HUES48 (cell line): ENCODE measurements around the gene CRAT.
A peak's percentile ranks its signal among the peaks of the same experiment; 100 is the strongest.

Experiments used
- H3K27ac ChIP-seq: one replicate; pipeline ENCODE4 v1.7.0; 2013; ENCODE audit warnings: low read depth, low read length, inconsistent platforms
- H3K27me3 ChIP-seq: 2 replicates; pipeline ENCODE4 v1.6.1; 2013; ENCODE audit warnings: mild to moderate bottlenecking, low read length; ENCODE audit not compliant: control insufficient read depth, insufficient read depth
- H3K36me3 ChIP-seq: 2 replicates; pipeline ENCODE4 v1.6.1; 2013; ENCODE audit warnings: low read length; ENCODE audit not compliant: control insufficient read depth, insufficient read depth
- H3K4me1 ChIP-seq: 2 replicates; pipeline ENCODE4 v1.6.1; 2013; ENCODE audit warnings: mild to moderate bottlenecking, low read length; ENCODE audit not compliant: control insufficient read depth, insufficient read depth
- H3K4me3 ChIP-seq: 2 replicates; pipeline ENCODE4 v1.5.1; 2013; ENCODE audit warnings: mild to moderate bottlenecking, low read depth, low read length
- H3K9ac ChIP-seq: 2 replicates; pipeline ENCODE4 v1.6.1; 2013; ENCODE audit warnings: mild to moderate bottlenecking, low read depth, low read length, moderate library complexity
- H3K9me3 ChIP-seq: 2 replicates; pipeline ENCODE4 v1.6.1; 2013; ENCODE audit warnings: low read length; ENCODE audit not compliant: control insufficient read depth, insufficient read depth

The CRAT gene

DNA sequence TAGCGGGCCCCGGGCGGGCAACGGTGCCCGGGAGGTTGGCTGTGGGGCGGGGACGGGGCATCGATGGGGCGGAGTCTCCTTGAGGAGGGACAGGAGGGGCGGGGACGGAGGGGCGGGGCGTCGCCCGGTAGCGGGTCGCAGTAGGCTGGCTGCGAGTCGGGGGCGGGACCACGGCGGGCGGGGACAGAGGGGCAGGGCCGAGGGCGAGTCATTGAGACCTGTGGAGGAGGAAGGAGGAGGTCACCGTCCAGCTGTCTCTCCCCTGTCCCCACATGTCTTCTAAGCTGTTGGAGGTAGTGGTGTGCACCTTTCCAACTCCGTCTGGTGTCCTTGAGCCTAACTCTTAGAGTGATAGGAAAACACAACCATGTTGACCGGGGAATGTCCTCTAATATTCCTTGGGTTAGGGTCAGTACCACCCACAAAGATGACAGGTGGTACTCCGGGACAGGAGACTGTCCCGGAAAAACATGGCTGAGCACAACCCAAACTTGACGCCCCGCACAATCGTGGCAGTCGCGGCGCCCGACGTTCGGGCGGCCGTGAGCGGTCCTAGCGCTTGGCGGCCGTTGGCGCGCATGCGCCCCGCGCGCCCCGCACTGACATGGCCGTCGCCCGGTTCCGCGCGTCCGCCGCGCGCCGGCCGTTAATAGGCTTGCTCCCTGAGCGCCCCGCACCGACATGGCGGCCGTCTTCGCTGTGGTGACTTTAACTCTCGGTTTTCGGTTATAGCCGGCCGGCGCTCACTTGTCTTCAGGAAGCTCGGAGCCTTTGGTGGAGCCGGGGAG lies at the start of gene CRAT, which contains the start of gene PTPA:
CRAT (minus strand) TSS at position 54 of the 788 bp plus-strand sequence. CDS start 284 bp downstream, outside the sequence.
PTPA (plus strand) TSS at position 676 of the 788 bp plus-strand sequence. CDS start 186 bp downstream, outside the sequence.
- H3K27ac ChIP-seq, result peak within 1 kb of the TSS; percentile 98
- peaks cover 15% of the 10 kb centered on the region for H3K27me3 ChIP-seq
- peak within 1 kb of the TSS; percentile 92 for H3K4me3 ChIP-seq
- no peaks in the 10 kb centered on the region for H3K4me1 ChIP-seq
- H3K9me3 ChIP-seq, result no peaks in the 10 kb centered on the region
- no peaks in the 10 kb centered on the region for H3K36me3 ChIP-seq
- peak within 1 kb of the TSS; percentile 97 for H3K9ac ChIP-seq

DNA sequence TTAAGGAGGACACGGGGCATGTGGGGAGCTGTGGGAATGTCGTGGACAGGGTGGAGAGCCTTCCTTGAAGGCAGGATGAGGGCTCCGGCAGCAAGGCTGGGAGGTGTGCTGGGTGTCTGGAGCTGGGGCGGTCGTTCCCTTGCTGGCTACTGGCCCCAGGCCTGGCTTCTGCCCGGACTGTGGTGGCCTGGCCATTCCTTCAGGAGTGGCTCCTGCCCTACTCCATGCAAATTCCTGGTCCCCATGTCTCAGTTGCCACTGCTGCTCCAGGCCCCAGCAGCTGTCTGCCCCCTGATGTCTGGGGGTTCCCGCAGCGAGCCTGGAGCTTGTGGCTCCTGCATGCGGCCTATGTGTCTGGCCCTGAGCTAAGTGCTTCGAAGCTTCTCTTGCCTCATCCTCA lies 45.6 kb upstream of the CRAT start:
- no peaks in the 10 kb centered on the region for H3K4me1 ChIP-seq
- H3K36me3 ChIP-seq, result 0 out of 2 replicates have a peak, but pooled peaks cover 8% of the 10 kb centered on the region
- H3K9ac ChIP-seq, result no peak overlapping the region
- no peaks in the 10 kb centered on the region for H3K27me3 ChIP-seq
- no peaks in the 10 kb centered on the region for H3K9me3 ChIP-seq
- H3K27ac ChIP-seq, result no peak overlapping the region
- no peak overlapping the region for H3K4me3 ChIP-seq

DNA sequence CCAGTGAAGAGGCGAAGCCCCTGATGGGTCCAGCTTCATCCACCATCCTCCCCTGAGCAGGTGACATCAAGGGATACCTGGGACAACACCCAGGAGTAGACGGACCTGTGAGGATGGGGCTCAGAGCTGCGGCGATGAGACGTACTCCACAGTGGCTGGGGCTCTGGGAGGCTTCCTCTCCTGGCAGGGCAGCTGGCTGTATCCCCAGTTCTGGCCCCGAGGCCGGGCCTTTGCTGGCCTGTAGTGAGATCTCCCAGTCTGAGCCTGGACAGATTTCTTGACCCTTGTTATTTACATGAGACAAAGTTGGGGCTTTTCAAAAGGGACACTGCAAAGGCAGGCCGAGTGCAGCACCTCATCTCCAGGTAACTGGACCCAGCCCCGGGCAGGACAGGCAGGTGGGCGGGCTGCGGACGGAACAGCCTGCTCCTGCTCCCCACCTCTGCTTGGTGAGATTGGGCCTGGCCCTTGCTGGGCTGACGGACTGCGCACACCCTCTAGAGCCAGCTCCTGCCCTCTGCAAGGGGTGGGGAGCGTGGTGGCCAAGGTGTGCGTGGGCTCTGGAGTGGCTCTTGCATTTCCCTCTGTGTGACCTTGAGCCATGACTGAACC lies 44.4 kb upstream of the CRAT start:
- H3K4me1 ChIP-seq, result no peaks in the 10 kb centered on the region
- H3K27me3 ChIP-seq, result no peaks in the 10 kb centered on the region
- 0 out of 2 replicates have a peak, but pooled peaks cover 8% of the 10 kb centered on the region for H3K36me3 ChIP-seq
- H3K9me3 ChIP-seq, result no peaks in the 10 kb centered on the region
- no peak overlapping the region for H3K4me3 ChIP-seq
- H3K9ac ChIP-seq, result no peak overlapping the region
- H3K27ac ChIP-seq, result no peak overlapping the region

DNA sequence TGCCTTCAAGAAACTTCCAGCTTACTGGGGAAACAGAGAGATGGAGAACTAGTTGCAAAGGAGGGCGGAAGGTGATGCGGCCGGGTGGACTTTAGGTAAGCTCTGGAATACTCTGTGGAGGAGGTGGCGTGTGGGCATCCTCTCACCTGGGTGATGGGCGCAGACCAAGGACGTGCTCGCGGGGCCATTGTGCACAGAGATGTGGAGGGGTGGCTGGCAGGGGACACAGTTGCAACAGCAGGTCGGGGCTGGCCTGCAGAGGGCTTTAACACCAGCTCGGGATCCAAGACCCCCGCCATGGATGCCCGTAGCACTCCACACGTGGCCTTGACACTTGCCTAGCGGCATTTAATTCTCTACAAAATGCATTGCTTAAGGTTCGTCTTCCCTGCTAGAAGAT lies 40.9 kb upstream of the CRAT start:
- Histone ChIP-seq H3K36me3 (peaks cover 27% of the 10 kb centered on the region), H3K4me1 (peaks cover 4% of the 10 kb centered on the region), H3K9me3 (no peaks in the 10 kb centered on the region), H3K9ac (no peak overlapping the region), H3K27ac (no peak overlapping the region), H3K27me3 (no peaks in the 10 kb centered on the region), H3K4me3 (no peak overlapping the region)

DNA sequence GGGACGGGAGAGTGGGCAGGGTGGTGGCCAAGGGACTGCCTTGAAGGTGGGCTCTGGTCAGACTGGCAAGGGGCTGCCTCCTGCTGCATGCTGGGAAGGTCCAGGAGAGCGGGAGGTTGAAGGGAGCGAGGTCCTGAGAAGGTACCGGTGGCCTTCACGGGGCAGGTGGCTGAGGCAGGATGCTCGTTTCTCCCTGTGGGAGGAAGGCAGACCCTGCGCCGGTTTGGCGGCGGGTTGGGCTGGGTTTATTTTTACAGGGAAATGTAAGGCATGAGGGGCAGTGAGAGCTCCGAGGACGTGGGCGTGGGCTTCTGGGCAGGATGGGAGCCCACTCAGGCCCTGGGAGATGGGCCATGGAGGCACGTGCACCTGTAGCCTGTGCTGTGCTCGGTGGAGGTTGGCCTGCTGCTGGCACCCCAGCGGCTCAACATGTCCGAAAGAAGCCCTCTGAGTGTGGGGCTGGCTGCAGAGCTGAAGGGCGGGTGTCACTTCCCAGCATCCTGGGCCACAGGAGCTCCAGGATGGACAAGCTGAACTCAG lies 40.1 kb upstream of the CRAT start:
- H3K9ac ChIP-seq, result no peak overlapping the region
- H3K27me3 ChIP-seq, result no peaks in the 10 kb centered on the region
- H3K4me3 ChIP-seq, result no peak overlapping the region
- peaks cover 27% of the 10 kb centered on the region for H3K36me3 ChIP-seq
- no peaks in the 10 kb centered on the region for H3K9me3 ChIP-seq
- peaks cover 11% of the 10 kb centered on the region for H3K4me1 ChIP-seq
- no peak overlapping the region for H3K27ac ChIP-seq

DNA sequence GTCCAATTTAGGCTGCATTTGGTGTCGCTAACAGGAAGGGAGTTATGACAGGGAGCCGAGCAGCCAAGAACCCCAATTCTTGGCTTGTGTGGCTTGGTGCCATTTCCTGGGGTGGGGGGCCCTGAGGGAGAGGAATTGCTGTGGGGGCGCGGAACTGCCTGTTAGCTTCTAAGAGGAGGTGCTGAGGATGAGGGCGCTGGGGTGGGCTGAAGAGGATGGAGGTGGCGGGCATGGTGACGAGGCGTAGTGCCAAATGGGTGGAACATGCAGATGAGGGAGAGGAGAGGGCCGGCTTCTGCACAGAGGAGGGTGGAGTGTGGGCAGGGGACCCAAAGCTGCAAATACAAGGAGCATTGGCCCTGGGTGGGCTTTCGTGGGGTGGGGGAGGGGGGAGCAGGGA lies 39.5 kb upstream of the CRAT start:
- Histone ChIP-seq H3K27ac (no peak overlapping the region), H3K27me3 (no peaks in the 10 kb centered on the region), H3K36me3 (peaks cover 25% of the 10 kb centered on the region), H3K4me3 (no peak overlapping the region), H3K9ac (no peak overlapping the region), H3K4me1 (peaks cover 18% of the 10 kb centered on the region), H3K9me3 (no peaks in the 10 kb centered on the region)

DNA sequence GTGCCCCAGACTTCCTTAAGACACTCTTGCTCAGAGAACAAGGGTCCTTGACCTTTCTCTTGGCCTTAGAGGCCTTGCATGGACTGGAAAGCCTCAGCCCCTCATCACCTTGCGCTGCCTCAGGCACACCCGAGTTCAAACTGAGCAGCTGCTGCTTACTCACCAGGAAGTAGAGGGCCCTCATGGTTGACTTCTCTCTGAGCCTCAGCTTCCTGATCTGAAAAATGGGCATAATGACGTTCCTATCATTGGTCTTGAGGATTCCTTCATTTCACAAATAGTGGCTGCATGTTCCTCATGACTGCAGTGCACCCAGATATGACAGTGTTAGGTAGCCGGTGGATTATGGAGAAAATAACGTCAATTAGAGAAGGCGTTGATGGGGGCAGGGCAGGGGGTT lies 38.8 kb upstream of the CRAT start:
- Histone ChIP-seq H3K4me1 (peaks cover 18% of the 10 kb centered on the region), H3K27me3 (no peaks in the 10 kb centered on the region), H3K9me3 (no peaks in the 10 kb centered on the region), H3K4me3 (no peak overlapping the region), H3K27ac (no peak overlapping the region), H3K36me3 (peaks cover 25% of the 10 kb centered on the region), H3K9ac (no peak overlapping the region)

DNA sequence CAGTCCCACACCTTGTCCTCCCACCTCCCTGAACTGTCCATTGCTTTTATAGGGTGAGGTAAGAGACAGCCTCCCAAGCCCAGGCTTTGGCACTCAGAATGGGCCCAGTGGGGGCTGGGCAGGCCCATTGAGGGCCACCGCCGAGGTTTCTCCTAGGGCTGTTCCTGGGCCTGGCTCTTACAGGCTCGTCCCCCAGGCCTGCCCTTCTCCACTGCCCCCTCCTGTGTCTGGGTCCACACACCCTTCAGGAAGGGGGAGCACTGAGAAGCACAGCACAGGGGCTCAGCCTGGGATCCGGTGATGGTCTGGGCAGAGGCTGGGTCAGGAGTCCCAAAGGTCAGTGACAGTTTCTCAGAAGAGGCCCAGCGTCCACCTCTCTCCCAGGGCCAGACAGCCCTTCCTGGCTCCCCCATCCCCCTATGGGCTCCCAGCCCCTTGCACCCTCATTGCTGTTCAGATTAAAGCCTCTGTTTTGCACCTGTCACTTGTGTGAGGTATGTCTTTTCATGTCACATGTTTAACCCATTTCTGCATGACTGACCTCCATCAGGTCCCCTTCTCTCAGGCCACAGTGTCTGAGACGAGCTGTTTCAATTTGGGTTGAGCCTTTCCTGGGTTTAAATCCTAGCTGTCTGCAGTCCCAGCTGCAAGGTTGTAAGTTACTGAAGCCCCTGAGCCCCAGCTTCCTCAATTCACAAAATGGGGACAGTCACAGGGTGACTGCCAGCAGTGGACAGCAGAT lies 38.0 kb upstream of the CRAT start:
- Histone ChIP-seq H3K4me3 (no peak overlapping the region), H3K27me3 (no peaks in the 10 kb centered on the region), H3K4me1 (peaks cover 23% of the 10 kb centered on the region), H3K36me3 (peaks cover 31% of the 10 kb centered on the region), H3K27ac (no peak overlapping the region), H3K9me3 (no peaks in the 10 kb centered on the region), H3K9ac (no peak overlapping the region)

DNA sequence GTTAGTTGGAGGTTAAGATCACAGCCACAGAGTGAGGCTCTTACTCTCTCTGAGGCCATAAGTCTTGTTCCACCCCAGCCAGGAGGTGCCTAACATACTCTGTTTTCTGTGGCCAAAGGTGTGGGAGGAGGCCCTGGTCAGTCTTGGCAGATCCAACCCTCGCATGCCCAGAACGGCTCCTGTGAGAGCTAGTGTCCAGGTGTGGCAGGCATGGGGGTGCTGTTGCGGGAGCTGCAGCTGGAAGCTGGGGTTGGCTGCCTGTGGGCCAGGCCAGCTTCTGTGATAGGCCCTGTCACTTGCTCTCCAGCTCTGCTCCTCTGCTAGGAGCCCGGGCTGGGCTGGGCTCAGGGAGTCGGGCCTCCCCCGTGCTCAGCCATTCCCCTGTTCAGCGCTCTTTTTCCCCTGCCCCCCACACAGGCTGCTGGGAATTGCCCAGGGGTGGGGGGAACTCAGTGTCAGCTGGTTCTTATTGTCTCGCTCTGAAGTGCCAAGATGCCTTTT lies 35.9 kb upstream of the CRAT start:
- Histone ChIP-seq H3K27ac (peak overlapping the region; percentile 86), H3K36me3 (peaks cover 43% of the 10 kb centered on the region), H3K9me3 (no peaks in the 10 kb centered on the region), H3K4me1 (peaks cover 40% of the 10 kb centered on the region), H3K4me3 (no peak overlapping the region), H3K9ac (peak overlapping the region; percentile 15; the same call in 1 of the 2 replicates), H3K27me3 (no peaks in the 10 kb centered on the region)

DNA sequence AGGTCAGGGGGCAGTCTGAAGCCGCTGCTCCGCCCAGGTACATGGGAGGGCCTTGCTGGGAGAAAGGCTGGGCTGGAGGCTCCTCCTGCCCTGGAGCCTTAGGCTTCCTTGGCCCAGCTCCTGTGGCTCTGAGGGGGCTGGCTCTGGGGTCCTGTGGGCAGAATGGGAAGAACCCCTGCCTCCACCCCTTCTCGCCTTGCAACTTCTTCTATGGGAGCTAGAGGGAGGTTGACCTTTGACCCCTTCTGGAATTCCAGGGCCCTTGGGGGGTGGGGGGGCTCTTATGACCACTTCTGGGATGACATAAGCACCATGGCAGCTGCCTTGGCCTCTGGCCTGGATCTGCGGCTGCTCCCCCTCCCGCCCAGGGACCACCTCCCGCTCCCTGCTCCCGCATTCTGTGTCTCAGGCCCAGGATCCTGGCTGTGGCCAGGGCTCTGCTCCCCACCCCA lies 35.3 kb upstream of the CRAT start:
- H3K4me1 ChIP-seq, result peaks cover 46% of the 10 kb centered on the region
- H3K9me3 ChIP-seq, result no peaks in the 10 kb centered on the region
- H3K9ac ChIP-seq, result 0 out of 2 replicates have a peak overlapping the region, but pooled peaks have one; percentile 15
- H3K27ac ChIP-seq, result peak overlapping the region; percentile 86
- H3K4me3 ChIP-seq, result no peak overlapping the region
- peaks cover 43% of the 10 kb centered on the region for H3K36me3 ChIP-seq
- no peaks in the 10 kb centered on the region for H3K27me3 ChIP-seq
